Small intestine (tissue), 7 donors: Measurements from ENCODE around the gene SPACDR. TPM values are rescaled to one million over a fixed set of nuclear protein-coding genes. Genes with fewer than 3 reads are reported as not detected.
A peak's percentile ranks its signal among the peaks of the same experiment; 100 is the strongest.
"Not testable (repeated sequence)": the region's sequence is repeated elsewhere in the genome, so short reads cannot be mapped to it uniquely, and the experiment has no call there.

Experiments
- DNase-seq, 2 donors: peaks; one replicate each; pipeline versions ENCODE4 v3.0.0 to v3.0.0-alpha.2; 2013
- FAIRE-seq: peaks from 2 replicates; lab custom pipeline; 2012; peaks lifted over from hg19 to GRCh38; lab: Jason Lieb, UNC
- H3K27ac ChIP-seq, 3 donors: one replicate each; pipeline ENCODE4 v1.5.1; 2013; ENCODE audit warnings: low read length in 2 of 3, mild to moderate bottlenecking in 2 of 3, control low read depth in 1 of 3, inconsistent platforms in 1 of 3, low read depth in 1 of 3, moderate library complexity in 1 of 3
- H3K27me3 ChIP-seq, 3 donors: one replicate each; pipeline ENCODE4 v1.6.1; 2013; ENCODE audit warnings: low read length in 3 of 3, inconsistent platforms in 1 of 3; ENCODE audit not compliant: control insufficient read depth in 3 of 3, insufficient read depth in 3 of 3
- H3K36me3 ChIP-seq, 3 donors: one replicate each; pipeline ENCODE4 v1.6.1; 2013; ENCODE audit warnings: low read length in 3 of 3, inconsistent platforms in 1 of 3, low read depth in 1 of 3, mild to moderate bottlenecking in 1 of 3, moderate library complexity in 1 of 3; ENCODE audit not compliant: control insufficient read depth in 3 of 3, insufficient read depth in 2 of 3
- H3K4me1 ChIP-seq, 3 donors: one replicate each; pipeline ENCODE4 v1.6.1; 2013; ENCODE audit warnings: low read length in 2 of 3, inconsistent platforms in 1 of 3, low read depth in 1 of 3, mild to moderate bottlenecking in 1 of 3, moderate library complexity in 1 of 3; ENCODE audit not compliant: control insufficient read depth in 3 of 3, insufficient read depth in 2 of 3
- H3K4me3 ChIP-seq, 3 donors: one replicate each; pipeline ENCODE4 v1.5.1; 2013; ENCODE audit warnings: low read length in 3 of 3, control low read depth in 1 of 3, inconsistent platforms in 1 of 3, low read depth in 1 of 3, mild to moderate bottlenecking in 1 of 3, moderate library complexity in 1 of 3
- H3K9me3 ChIP-seq, 2 donors: one replicate each; pipeline ENCODE4 v1.6.1; 2013; ENCODE audit warnings: low read depth in 1 of 2, low read length in 1 of 2; ENCODE audit not compliant: control insufficient read depth in 2 of 2, insufficient read depth in 1 of 2
- WGBS, 3 donors: extraction: QIAGEN DNeasy Blood & Tissue Kit; methylation state at CpG; one replicate each; pipeline ENCODE4 v1.1.7; 2013; 5-methylcytosine and 5-hydroxymethylcytosine counted together
- polyA plus RNA-seq, 4 donors: library from polyadenylated mRNA; stranded (reverse) in 3 of 4; unstranded in 1 of 4; fragments of 200-250 nt in 3 of 4; fragments of 120-200 nt in 1 of 4; gene quantifications; one replicate each; pipeline versions ENCODE4 v1.2.1 to v1.2.3, GENCODE V29; 2013
- donor health status: healthy with polysubstance abuse.
- donor health status: control.
- donor health status: control.
- donor health status: Bipolar disorder and iron deficiency.
- donor health status: healthy.

SPACDR gene
- polyA plus RNA-seq, 4 donors = 0.43 to 1.2 (median 0.89) TPM; not detected in 1

DNA sequence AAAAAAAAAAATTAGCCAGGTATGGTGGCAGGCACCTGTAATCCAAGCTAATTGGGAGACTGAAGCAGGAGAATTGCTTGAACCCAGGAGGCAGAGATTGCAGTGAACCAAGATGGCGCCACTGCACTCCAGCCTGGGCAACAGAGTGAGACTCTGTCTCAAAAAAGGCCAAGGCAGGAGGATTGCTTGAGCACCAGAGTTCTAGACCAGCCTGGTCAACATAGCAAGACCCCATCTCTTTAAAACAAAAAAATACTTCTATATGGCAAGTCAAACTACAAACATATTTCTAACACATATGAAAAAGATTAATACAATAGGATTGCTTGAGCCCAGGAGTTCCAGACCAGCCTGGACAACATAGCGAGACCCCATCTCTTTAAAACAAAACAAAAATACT lies 36.7 kb upstream of the SPACDR start:
- FAIRE-seq, H3K4me3 ChIP-seq, H3K4me1 ChIP-seq, H3K9me3 ChIP-seq, DNase-seq, H3K27me3 ChIP-seq, H3K27ac ChIP-seq, H3K36me3 ChIP-seq: not testable (repeated sequence)
- 88 to 91% (median 91%) methylated on average over 2 of the region's 2 CpGs for WGBS, 3 donors

GRCh38 chr7:100496509-100496908 lies 32.4 kb upstream of the SPACDR start:
- no peak for FAIRE-seq
- Histone ChIP-seq H3K4me3 (no peak overlapping the region), H3K4me1 (peaks cover 0 to 9% (median 2%) of the 10 kb centered on the region in 3 donors), H3K9me3 (no peaks in the 10 kb centered on the region), H3K36me3 (no peaks in the 10 kb centered on the region), H3K27ac (no peak overlapping the region), H3K27me3 (peaks cover 0 to 10% (median 0%) of the 10 kb centered on the region in 3 donors)
- 76 to 86% (median 77%) methylated on average over 6 of the region's 6 CpGs for WGBS, 3 donors
- no peak for DNase-seq

GRCh38 chr7:100493476-100494264 lies 29.6 kb upstream of the SPACDR start:
- H3K36me3 ChIP-seq = peaks cover 0 to 2% (median 0%) of the 10 kb centered on the region in 3 donors
- DNase-seq (peak; percentile 53 to 74), FAIRE-seq (no peak)
- no peaks in the 10 kb centered on the region for H3K9me3 ChIP-seq
- no peak overlapping the region for H3K27ac ChIP-seq
- H3K27me3 ChIP-seq = peaks cover 0 to 10% (median 2%) of the 10 kb centered on the region in 3 donors
- peak overlapping the region in 2 of 3 donors; percentile 7 to 31 for H3K4me3 ChIP-seq
- WGBS, 3 donors = 4 to 8% (median 6%) methylated on average over 29 to 56 of the region's 56 CpGs
- H3K4me1 ChIP-seq = peaks cover 0 to 9% (median 2%) of the 10 kb centered on the region in 3 donors

- Histone ChIP-seq H3K27ac (no peak overlapping the region), H3K4me1 (peaks cover 0 to 9% (median 2%) of the 10 kb centered on the region in 3 donors), H3K27me3 (peaks cover 0 to 10% (median 2%) of the 10 kb centered on the region in 3 donors), H3K9me3 (no peaks in the 10 kb centered on the region), H3K4me3 (peak overlapping the region in 2 of 3 donors; percentile 7 to 31), H3K36me3 (peaks cover 0 to 2% (median 0%) of the 10 kb centered on the region in 3 donors)
- 69 to 85% (median 70%) methylated on average over 5 of the region's 5 CpGs for WGBS, 3 donors
- FAIRE-seq (no peak), DNase-seq (no peak)
Measured at GRCh38 chr7:100492738-100493475, 28.8 kb upstream of the SPACDR start.

GRCh38 chr7:100491192-100491578 lies 27.1 kb upstream of the SPACDR start:
- peaks cover 0 to 2% (median 0%) of the 10 kb centered on the region in 3 donors for H3K36me3 ChIP-seq
- no peak overlapping the region for H3K27ac ChIP-seq
- FAIRE-seq (no peak), DNase-seq (no peak)
- peaks cover 0 to 10% (median 2%) of the 10 kb centered on the region in 3 donors for H3K27me3 ChIP-seq
- 96 to 100% (median 96%) methylated on average over 5 of the region's 5 CpGs for WGBS, 3 donors
- peaks cover 0 to 9% (median 2%) of the 10 kb centered on the region in 3 donors for H3K4me1 ChIP-seq
- H3K4me3 ChIP-seq = no peak overlapping the region
- no peaks in the 10 kb centered on the region for H3K9me3 ChIP-seq

DNA sequence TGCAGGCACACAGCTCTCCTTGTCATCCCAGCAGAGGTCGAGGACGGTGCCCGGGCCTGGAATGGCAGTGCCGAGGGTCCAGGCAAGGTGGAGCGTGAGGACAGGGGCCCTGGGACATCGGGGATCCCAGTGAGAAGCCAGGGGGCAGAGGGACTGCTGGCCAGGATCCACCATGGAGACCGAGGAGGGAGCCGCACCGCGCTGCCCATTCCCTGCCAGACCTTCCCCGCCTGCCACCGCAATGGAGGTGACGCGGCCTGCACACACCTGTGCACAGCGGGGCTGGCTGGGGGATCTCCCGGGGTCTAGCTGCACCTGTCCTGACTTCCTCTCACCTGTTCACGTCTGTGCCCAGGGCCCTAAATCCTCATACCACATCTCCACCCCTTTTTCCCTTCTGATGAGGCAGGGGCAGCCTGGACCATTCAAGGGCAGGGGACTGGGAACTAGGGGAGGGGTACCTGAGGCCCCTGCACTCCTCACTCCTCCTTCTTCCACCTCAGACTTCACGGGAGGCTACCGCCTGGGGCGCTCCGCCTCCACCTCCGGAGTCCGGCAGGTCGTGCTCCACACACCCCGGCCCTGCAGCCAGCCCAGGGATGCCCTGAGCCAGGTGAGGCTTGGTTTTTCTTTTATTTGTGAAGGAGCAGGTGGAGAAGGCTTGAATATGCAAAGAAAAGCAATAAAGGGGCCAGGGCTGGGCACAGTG lies 26.6 kb upstream of the SPACDR start:
- Histone ChIP-seq H3K36me3 (peaks cover 0 to 2% (median 0%) of the 10 kb centered on the region in 3 donors), H3K4me1 (peaks cover 0 to 9% (median 2%) of the 10 kb centered on the region in 3 donors), H3K27ac (no peak overlapping the region), H3K9me3 (no peaks in the 10 kb centered on the region), H3K4me3 (no peak overlapping the region), H3K27me3 (peaks cover 0 to 10% (median 2%) of the 10 kb centered on the region in 3 donors)
- FAIRE-seq (no peak), DNase-seq (no peak)
- WGBS, 3 donors = 41 to 75% (median 56%) methylated on average over 23 to 25 of the region's 25 CpGs

- FAIRE-seq (no peak), DNase-seq (peak; percentile 56 to 90)
- Histone ChIP-seq H3K27me3 (peaks cover 0 to 10% (median 2%) of the 10 kb centered on the region in 3 donors), H3K4me1 (peaks cover 0 to 9% (median 2%) of the 10 kb centered on the region in 3 donors), H3K9me3 (no peaks in the 10 kb centered on the region), H3K4me3 (no peak overlapping the region), H3K36me3 (peaks cover 0 to 2% (median 0%) of the 10 kb centered on the region in 3 donors), H3K27ac (peak overlapping the region in 1 of 3 donors; percentile 1)
- 23 to 40% (median 37%) methylated on average over 9 of the region's 9 CpGs for WGBS, 3 donors
Measured at GRCh38 chr7:100489824-100490223, 25.8 kb upstream of the SPACDR start.

DNA sequence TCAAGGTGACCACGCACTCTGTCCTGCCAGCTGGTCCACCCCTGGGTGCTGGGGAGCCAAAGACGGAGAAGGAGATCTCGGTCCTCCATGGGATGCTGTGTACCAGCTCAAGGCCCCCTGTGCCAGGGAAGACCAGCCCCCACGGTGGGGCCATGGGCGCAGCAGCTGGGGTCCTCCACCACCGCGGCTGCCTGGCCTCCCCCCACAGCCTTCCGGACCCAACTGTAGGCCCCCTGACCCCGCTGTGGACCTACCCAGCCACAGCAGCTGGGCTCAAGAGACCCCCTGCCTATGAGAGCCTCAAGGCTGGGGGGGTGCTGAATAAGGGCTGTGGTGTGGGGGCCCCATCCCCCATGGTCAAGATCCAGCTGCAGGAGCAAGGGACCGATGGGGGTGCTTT lies 25.1 kb upstream of the SPACDR start:
- Histone ChIP-seq H3K9me3 (no peaks in the 10 kb centered on the region), H3K36me3 (peaks cover 0 to 2% (median 0%) of the 10 kb centered on the region in 3 donors), H3K27ac (no peak overlapping the region), H3K27me3 (peaks cover 0 to 7% (median 2%) of the 10 kb centered on the region in 3 donors), H3K4me3 (no peak overlapping the region), H3K4me1 (peaks cover 0 to 7% (median 2%) of the 10 kb centered on the region in 3 donors)
- 84 to 92% (median 87%) methylated on average over 6 to 10 of the region's 10 CpGs for WGBS, 3 donors
- DNase-seq = no peak
- FAIRE-seq = no peak
